GM21576 (cell line): Measurements from ENCODE around the gene GSG1L.

Experiments used
- ATAC-seq: cut with Tn5 transposase; IDR thresholded peaks from one replicate; pipeline ENCODE4 v1.9.1; 2021; ENCODE audit warnings: mild to moderate bottlenecking, moderate library complexity; ENCODE audit not compliant: unreplicated experiment

GSG1L gene

DNA sequence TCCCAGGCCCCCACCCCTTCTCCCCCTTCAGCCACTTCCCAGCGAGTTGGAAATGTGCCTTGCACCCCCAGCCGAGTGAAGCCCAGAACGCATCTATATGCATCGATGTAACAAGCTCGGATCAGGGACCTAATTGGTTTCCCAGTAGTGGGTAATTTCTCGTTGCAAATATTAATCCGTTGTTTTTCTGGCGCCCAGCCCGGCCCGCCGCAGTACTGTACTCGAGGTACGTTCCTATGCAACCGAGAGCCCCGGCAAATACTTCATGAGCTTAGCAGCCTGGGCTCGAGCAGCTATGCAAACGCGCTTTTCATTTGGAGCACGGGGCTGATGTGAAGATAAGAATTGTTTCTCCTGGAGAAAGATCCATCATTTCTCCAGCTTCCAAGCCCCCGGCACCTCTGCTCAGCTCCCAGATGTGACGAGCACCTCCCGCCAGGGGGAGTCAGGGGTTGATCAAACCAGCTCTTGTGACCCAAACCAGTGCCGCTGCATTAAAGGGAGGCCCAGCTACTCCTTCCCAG lies 283.8 kb downstream of the GSG1L start:
- ATAC-seq: no peak

DNA sequence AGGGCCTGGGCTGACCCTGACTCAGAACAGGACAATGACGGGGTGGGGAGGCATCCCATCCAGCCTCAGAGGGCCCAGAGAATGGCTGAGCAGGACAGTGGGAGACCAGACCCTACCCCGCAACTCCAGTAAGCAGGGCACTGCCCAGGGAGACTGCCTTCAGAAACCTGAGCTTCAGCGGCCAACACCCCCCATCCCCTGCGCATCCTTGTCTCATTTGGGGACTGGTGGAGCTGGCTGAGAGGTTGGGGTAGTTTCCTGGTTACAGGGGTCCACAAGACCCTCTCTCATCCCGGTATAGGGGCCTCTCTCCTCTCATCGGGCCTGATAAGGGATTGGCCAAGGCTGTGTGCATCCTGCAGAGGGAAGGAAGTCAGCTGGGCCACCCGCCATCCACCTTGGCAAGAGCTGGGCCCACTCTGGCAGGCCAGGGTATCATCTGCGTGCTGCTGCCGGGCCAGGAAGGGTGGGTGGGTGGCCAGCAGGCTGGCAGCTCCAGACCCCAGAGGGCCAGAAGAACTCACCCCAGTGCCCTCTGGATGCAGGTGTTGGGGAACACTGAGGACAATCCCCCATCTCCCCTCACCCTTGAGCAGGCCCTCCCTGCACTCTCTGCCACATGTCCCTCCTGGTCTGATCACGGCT lies 284.5 kb downstream of the GSG1L start:
- no peak for ATAC-seq

DNA sequence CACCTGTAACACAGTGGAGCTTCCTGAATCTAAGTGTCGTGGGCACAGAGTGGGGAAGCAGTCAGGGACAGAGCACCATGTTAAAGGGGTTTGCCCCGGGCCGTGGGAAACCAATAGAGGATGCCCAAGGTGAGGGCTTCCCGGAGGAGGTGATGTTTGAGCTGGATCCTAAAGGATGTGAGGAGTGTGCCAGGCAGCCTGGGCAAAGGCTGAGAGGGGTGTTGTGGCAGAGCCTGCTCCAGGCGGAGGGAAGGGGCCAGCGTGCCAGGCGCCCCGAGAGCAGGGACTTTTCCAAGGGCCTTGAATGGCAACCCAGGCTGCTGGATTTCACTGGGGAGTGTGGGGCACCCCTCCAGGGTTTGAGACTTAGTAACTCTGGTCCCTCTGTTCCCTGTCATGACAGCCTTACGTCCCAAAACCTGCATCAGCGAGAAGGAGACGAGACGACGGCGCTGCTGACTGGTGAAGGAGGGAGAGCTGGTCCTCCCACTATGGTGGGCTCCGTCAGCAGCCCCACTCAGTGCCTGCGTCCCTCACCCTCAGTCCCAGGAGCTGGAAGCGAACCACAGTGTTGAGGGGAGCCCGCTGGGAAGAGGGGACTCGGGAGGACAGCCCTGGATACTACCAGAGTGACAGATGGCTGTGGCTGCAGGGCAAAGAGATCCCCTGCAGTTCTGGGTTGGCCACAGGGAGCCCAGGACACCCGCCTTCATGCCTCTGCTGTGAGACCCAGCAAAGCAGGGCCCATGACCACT lies 285.2 kb downstream of the GSG1L start:
- ATAC-seq: no peak

DNA sequence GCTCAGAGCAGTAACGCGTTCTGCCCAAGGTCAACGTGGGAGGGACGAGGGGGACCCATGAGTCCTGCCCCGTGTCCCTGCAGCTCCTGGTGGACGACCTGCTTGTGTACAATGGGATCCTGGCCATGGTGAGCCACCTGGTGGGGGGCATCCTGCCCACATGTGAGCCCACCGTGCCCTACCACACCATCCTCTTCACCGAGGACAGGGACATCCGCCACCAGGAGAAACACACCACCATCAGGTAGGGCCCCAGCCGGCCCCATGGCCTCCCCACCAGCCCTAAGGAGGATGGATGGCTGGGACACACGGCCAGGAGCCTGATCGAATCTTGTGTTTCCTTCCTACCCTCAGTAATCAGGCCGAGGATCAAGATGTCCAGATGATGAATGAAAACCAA lies 286.0 kb downstream of the GSG1L start:
- ATAC-seq: no peak

DNA sequence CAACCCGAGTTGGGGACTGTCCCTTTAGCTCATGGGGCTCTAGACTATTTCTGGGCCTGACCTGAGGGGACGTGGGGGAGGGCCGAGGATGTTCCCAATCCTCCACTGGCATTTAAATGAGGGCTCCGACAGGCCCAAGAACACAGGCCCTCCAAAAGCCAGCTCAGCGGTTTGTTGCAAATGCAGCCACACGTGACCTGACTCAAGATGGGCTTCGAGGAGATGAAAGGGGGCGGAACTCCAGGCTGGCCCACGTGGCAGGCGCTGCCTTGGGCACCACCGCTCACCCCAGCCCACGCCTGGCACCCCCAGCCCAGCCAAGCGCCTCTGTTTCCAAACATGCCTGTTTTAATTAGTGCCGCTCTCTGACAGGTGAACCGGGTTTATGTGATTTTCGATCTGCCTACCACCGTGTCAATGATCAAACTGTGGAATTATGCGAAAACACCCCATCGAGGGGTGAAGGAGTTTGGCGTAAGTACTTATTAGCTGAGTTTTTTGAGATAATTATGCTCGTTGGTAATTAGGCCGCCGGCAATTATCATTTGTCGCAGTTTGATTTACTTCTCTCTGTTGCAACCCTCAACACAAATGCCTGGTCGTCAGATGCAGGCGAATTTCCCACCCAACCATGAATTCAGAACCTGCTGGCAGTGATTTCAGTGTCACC lies 286.8 kb downstream of the GSG1L start:
- no peak for ATAC-seq

DNA sequence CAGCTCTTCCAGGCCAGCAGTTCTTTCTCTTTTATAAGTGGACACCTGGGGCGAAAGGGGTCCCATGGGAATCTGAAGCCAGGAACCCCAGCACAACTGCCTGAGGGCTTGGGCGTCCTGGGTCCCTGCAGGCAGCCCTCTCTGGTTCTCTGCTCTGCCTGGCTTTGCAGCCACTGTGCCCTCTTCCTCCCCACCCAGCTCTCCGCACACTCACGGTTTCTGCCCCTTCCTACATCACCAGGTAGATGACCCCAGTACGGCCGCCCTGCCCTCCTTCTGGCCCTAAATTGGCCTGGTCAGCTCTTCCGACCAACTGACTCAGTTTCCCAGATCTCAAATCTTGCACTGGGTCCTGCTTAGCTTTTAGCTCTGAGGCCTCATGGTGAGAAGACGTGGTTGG lies 288.3 kb downstream of the GSG1L start:
- no peak for ATAC-seq

DNA sequence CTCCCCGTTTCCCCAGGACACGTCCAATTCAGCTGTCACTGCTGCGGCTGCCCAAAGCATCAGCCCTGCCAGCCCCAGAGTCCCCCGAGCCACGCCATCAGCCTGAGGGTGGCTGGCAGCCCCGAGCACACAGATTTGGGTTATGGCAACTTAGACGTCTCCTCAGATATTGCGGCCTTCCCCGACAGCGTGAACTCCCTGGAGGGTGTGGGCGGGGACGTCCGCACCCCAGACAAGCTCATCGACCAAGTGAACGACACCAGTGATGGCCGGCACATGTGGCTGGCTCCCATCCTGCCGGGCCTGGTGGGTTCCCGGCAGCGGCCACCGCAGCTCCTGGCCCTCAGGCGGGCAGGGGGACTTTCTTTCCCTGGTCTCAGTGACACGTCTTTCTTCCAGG lies 288.7 kb downstream of the GSG1L start:
- no peak for ATAC-seq

DNA sequence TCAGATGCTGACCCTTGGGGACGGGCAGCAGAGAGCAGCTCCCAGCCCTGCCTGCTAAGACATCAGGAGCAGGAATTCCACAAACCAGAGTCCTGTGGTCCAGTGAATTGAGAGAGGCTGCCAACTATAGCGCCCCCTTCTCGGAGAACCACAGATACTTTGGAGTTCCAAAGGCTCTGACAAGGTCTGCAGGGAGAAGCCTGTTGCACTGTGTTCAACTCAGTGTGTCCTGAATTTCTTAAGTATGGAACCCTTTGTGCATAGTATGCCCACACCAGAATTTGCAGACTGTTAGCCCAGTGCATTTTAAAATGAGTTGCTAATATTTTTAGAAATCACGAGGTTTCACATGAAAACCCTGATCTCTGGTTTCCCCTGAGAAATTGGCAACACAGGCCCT lies 290.2 kb downstream of the GSG1L start:
- ATAC-seq: no peak

DNA sequence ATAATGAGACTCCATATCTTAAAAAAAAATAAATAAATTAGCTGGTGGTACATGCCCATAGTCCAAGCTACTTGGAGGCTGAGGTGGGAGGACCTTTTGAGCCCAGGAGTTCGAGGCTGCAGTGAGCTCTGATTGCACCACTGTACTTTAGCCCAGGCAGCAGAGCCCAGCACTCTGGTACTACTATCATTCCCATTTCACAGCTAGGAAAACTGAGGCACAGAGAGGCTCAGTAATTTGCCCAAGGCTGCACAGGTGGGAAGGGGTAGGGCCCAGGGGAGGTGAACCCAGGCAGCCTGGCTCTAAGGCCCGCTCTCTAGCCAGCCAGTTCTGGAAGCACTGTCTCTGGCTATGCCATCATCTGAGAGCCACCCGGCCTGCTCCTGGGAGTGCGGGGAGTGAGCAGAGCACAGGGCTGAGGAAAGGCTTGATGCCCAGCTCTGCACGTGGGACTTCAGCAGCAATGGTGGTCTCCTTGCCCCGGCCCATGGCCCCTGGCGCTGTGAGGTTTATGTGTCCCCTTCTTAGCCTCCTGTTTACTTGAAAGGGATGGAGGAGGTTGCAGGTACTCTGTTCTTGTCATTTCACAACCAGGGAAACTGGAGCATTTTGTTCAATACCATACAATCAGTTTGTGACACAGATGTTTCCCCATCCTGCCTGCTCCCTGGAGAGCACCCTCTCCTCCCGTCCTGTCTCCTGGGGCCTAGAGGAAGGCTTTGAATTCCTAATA lies 291.3 kb downstream of the GSG1L start:
- ATAC-seq: no peak

DNA sequence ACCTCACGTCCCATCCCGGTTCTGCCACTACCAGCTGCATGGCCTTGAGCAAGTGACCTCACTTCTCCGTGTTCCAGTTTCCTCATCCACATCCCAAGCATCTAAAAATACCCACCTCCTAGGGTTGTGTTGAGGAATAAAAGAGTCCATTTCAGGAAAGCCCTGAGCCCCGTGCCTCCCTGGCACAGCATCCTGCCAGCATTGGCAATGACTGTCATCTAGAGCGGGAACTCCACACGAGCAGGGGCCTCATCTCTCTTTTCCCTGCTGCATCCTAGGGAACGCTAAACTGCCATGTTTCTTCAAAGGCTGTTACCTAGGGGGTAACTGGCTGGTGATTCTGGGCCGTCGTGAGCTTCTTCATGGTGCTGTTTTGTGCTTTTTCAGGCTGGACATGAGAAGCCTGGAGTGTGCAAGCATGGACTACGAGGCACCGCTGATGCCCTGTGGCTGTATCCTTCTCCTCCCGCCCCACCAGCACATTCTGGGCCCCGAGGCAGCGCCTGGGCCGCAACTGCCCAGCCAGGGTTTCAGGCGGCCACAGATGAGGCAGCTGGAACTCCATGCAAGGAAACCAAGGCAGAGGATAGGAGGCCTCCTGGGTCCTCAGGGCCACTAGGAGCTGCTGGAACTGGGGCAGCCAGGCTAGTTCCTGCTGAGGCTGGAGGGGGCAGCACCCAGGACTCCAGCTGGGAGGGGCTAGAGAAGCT lies 292.2 kb downstream of the GSG1L start:
- no peak for ATAC-seq

DNA sequence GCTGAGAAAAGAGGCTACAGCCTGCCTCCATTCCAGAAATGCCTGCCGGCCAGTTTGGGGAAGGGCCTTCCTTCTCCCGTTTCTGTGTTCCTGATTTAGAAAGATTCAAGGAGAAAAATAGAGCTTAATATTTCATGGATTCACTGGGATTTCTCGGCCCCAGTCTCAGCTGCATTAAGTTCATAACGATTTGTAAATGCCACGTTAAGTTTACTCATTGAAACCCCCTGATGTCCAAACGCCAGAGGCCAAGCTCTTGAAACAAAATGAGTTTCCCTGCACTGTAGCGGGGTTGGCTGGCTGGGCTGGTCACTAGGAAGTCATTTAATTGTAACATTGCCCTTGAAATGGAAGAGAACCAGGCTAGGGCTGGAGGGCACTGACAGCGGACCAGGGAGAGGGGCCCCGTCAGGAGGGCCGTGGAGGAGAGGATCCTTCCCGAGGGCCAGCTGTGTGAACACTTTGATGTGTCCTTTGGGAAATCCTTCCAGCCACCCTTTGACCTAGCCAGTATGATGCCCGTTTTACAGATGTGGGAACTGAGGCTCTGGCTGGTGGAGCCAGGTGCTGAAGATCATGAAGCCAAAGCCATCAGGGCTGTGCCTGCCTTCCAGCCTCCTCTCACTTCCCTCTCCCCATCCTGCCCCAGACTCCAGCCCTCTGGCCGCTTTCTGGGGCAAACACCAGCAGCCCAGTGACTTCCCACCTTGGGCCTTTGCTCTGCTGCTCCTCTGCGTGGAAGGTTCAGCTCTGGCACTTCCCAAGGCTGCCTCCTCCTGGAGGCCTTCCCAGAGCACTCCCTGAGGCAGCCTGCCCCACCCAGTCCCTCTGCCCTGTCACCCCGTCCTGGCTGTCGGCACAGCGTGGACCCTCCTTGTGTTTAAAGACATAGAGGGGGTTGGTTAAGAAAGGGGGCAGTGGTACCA lies 293.0 kb downstream of the GSG1L start:
- ATAC-seq: no peak

DNA sequence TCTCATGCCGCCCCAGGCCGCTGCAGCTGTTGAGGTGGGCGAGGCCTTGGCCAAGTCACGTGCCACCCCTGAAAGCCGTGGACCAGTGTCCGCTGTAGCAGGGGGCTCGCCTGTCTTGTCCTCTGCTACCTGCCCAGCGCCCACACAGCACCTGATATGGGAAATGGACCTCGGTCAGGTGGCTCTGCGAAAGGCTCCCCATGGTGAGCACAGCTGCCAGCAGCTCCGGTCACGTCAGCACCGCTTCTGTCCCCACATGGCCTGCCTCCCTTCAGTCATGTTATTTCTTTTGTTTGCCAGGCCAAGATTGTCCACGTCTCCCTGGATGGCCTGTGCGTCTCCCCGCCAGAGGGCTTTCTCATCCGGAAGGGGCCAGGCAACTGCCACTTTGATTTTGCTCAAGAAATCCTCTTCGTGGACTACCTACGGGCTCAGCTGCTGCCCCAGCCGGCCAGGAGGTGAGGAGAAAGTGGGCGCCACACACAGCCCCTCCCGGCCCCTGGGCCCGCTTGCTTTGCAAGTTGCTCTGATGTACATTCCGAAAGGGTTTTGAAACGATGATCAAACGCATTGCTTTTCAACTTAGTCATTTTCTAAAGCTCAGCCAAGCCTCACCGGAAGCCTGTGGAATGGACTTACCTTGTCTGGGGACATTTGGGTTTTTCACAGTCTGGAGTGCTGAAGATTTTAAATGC lies 293.8 kb downstream of the GSG1L start:
- ATAC-seq: no peak

DNA sequence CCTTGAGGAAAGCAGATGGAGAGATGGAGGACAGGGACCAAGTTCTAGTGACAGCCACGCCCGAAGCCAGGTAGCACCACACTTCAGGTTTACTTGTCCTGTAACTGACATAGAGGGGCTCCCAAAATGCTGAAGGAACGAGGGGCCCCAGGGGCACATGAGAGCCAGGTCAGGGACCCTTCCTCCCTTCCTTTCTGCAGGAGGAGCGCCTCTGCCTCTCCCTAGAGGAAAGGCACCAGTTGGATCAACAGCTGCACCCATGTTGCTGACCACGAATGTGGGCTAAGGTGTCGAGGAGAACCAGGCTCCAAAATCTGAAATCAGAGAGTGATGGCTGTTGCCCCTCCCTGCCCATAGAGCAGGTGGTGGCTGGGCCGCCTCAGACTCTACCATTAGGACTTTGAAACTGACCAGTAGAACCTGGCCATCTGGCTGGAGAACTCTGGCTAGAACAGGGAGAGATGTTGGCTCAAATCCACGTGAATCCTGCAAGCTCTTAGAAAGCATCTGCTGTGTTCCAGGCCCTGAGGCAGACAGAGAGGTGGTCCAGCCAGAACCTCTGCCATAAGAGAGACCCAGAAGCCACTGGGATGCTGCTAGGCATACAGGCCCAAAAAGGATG lies 294.8 kb downstream of the GSG1L start:
- no peak for ATAC-seq

DNA sequence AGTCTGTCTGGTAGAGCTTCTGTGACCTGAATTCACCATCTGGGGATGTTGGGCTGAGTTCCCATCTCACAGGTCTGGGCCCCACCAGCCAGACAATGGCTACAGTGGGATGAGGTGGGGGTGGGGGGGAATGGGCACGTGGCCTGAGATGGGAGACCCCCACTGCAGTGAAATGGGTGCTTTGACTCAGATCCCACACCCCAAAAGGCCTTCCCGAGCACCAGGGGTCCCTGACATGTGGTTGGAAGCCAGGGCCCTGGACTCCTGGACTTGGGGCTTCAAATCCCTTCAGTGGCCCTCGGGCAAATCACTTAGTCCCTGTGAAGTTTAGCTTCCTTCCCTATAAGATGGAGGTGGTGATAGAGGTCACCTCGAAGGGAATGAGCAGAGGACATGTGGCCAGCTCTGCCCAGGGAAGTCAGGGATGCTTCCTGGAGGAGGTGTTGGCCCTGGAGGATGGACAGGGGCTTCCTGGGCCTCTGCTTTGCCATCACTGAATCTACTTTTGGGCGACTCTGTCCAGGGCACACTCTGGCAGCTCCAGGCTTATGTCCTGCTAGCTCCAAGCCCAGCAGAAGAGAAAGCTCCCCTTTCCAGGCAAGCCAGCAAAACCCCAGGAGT lies 295.4 kb downstream of the GSG1L start:
- ATAC-seq: no peak

DNA sequence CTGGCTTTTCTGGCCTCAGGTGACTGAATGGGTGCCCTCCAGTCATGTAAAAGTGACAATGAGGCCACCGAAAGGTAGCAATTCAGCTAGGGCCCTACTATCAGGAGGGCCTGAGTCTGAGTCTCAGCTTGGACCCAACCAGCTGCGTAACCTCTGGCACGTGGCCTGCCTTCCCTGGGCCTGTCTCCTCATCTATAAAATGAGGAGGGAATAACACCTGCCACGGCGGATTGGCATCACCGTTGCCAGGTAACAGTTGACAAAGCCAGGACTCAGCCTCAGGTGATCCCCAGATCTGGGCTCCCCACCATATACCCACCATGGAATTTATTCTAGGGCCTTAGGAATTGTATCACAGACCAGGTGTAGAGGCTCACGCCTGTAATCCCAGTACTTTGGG lies 296.4 kb downstream of the GSG1L start:
- no peak for ATAC-seq

DNA sequence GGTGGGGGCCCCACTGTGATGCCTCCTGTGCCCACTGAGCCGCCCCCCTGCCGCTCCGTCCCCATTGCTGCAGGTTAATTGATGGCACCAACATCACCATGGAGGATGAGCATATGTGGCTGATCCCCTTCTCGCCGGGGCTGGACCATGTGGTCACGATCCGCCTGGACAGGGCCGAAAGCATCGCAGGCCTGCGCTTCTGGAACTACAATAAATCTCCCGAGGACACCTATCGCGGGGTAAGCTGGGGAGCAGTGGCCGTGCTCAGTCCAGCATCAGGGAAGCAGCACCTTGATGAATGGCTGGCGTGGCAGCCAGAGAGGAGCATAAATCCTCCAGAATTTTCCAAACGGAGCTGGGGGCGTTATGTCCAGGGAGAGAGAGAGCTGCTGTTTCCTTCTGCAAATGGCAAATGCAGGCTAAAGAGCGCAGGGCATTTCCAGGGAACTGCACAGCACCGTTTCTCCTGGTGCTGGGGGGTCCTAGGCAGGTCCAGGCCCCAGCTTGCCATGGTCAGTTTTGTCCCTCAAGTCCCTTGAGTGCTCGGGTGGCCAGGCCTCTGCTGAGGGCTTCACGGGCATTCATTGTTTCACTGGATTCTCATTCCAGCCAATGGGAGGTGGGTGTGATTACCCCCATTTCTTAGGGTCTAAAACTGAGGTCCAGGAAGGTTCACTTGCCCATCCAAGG lies 297.1 kb downstream of the GSG1L start:
- ATAC-seq: no peak

DNA sequence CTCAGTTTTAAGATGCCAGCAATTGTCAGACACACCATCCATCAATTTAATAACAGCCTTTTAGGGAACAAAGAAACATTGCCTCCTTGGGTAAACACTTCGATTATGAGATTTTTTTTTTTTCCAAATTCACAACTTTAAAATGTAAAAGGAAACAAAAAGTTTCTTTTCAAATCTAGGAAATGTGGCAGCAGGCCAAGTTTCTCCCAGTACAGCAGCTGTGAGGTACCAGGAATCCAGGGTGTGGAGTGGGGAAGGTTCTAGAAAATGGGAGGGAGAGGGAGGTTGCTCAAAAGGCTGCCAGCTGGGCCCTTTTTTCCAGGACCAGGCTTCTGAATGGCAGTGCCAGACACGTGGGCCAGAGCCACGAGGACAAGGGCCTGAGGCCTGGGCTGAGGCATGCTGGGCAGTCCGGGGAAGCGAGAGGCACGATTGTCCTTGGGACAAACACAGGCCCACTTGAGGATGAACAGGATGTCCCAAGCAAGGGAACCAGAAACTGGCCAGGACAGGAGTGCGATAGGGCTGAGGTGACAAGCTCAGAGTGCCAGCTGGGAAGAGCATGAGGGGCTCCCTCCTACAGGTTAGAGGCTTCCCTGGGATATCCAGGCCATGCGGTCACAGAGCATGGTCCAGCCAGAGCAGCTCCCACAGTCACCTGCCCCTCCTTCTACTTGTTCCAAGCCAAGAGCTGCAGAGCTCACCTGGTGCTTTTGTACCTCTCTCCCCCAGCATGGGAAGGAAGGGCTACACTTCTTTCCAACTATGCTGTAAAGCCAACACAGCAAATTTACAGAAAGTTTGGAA lies 298.4 kb downstream of the GSG1L start:
- ATAC-seq: no peak
